ENCODE results near the gene ALDOA. TPM values are rescaled to one million over a fixed set of nuclear protein-coding genes. Genes with fewer than 3 reads are reported as not detected.

ALDOA gene
- total and polyA plus RNA-seq, 2 experiments from 2014 or later, result 397 to 882 TPM

DNA sequence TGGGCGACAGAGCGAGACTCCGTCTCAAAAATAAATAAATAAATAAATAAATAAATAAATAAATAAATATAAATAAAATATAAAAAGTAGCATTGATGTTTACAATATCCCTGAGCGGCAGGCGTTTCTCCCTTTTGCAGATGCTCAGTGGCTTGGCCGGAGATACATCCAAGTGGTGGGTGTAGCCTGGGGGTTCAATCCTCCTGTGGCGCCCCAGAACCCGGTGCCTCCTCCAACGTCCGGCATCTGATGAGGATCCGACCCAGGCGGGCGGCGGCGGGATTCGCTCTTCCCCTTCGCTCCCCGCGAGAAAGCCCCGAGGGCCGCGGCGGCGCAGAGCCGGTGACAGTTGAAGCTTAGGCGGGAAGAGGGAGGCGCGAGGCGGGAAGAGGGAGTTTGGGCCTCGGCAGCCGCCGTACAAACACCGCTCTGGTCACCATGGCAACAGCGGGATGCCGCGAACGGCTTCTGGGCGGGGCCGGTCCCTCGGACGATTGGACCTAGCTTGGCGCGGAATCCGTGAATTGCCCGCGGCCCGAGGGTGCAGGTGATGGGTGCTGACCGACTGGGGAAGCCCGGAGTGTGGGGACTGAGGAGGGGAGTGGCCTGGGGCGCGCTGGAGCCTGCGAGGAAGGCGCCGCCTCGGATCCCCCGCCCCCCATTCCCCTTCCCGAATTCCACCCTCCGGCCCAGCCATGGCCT is 12.7 kb upstream of the ALDOA start:
- H4K20me1 ChIP-seq (ENCODE audit: insufficient read depth, poor library complexity, severe bottlenecking), result no peaks in the 10 kb centered on the region
- TF ChIP-seq EZH2 (IDR thresholded peaks at IDR 0.05; ENCODE audit: borderline replicate concordance), result no peak
- TF ChIP-seq EZH2phosphoT487 (IDR thresholded peaks at IDR 0.05; ENCODE audit: low read depth, severe bottlenecking, unreplicated experiment), result no peak
- TF ChIP-seq, protein P1, sequence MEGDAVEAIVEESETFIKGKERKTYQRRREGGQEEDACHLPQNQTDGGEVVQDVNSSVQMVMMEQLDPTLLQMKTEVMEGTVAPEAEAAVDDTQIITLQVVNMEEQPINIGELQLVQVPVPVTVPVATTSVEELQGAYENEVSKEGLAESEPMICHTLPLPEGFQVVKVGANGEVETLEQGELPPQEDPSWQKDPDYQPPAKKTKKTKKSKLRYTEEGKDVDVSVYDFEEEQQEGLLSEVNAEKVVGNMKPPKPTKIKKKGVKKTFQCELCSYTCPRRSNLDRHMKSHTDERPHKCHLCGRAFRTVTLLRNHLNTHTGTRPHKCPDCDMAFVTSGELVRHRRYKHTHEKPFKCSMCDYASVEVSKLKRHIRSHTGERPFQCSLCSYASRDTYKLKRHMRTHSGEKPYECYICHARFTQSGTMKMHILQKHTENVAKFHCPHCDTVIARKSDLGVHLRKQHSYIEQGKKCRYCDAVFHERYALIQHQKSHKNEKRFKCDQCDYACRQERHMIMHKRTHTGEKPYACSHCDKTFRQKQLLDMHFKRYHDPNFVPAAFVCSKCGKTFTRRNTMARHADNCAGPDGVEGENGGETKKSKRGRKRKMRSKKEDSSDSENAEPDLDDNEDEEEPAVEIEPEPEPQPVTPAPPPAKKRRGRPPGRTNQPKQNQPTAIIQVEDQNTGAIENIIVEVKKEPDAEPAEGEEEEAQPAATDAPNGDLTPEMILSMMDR (IDR thresholded peaks at IDR 0.05; ENCODE audit: poor library complexity), result no peak
- peak; percentile 95 for DNase-seq (ENCODE audit: low spot score)
- H3K4me1 ChIP-seq (ENCODE audit: insufficient read depth), result peaks cover 6% of the 10 kb centered on the region
- H3K4me3 ChIP-seq, result peak overlapping the region; percentile 79
- peak overlapping the region; percentile 87 for H3K4me2 ChIP-seq
- peak overlapping the region; percentile 87 for H2AFZ ChIP-seq
- H3K9me3 ChIP-seq (ENCODE audit: low read depth), result no peaks in the 10 kb centered on the region
- H3K27ac ChIP-seq, result peak overlapping the region; percentile 18
- H3K27me3 ChIP-seq, result no peaks in the 10 kb centered on the region
- WGBS (ENCODE audit: low lambda C conversion rate, missing lambda C conversion rate), result 11% methylated on average over 35 of the region's 58 CpGs
- no peaks in the 10 kb centered on the region for H3K79me2 ChIP-seq
- H3K36me3 ChIP-seq (replicated peaks; ENCODE audit: insufficient read depth, low read depth), result no peaks in the 10 kb centered on the region
- H3K9me2 ChIP-seq (replicated peaks; ENCODE audit: insufficient read depth), result no peaks in the 10 kb centered on the region

DNA sequence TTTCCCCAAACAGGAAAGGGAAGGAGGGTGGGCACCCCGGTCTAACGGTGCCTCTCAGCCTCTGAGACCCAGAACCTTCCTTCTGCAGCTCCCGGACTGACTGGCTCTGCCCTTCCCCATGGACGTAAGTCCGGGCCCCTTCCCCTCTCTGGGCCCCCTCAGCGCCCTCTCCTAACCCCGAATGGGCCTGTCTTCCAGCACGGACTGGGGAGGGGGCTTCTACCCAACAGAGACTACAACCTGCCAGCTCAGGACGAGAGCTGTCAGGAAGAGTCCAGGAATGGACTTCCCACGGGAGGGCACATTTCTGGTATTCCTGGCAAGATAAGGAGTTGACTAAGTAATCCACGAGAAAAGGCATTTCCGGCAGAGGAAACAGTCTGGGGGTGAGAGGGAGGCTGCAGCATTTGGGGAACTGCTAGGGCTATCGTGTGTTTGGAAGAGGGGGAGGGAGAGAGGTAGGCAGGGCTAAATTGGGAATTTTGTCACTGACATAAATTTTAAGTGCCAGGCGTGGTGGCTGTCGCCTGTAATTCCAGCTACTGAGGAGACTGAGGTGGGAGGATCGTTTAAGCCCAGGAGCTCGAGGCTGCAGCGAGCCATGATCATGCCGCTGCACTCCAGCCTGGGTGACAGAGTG is 12.1 kb upstream of the ALDOA start:
- WGBS (ENCODE audit: low lambda C conversion rate, missing lambda C conversion rate), result 13% methylated on average over 17 of the region's 19 CpGs
- Histone ChIP-seq H3K79me2 (no peaks in the 10 kb centered on the region), H3K4me1 (ENCODE audit: insufficient read depth) (peaks cover 6% of the 10 kb centered on the region), H3K27me3 (no peaks in the 10 kb centered on the region), H3K27ac (peak overlapping the region; percentile 18), H2AFZ (peak overlapping the region; percentile 36), H3K36me3 (replicated peaks; ENCODE audit: insufficient read depth, low read depth) (no peaks in the 10 kb centered on the region), H3K9me2 (replicated peaks; ENCODE audit: insufficient read depth) (no peaks in the 10 kb centered on the region), H3K4me3 (peak overlapping the region; percentile 79), H3K9me3 (ENCODE audit: low read depth) (no peaks in the 10 kb centered on the region), H4K20me1 (ENCODE audit: insufficient read depth, poor library complexity, severe bottlenecking) (no peaks in the 10 kb centered on the region), H3K4me2 (peak overlapping the region; percentile 87)
- DNase-seq (ENCODE audit: low spot score), result no peak
- TF ChIP-seq EZH2 (IDR thresholded peaks at IDR 0.05; ENCODE audit: borderline replicate concordance) (no peak), EZH2phosphoT487 (IDR thresholded peaks at IDR 0.05; ENCODE audit: low read depth, severe bottlenecking, unreplicated experiment) (no peak)
- TF ChIP-seq, protein P1 (IDR thresholded peaks at IDR 0.05; ENCODE audit: poor library complexity), result no peak

DNA sequence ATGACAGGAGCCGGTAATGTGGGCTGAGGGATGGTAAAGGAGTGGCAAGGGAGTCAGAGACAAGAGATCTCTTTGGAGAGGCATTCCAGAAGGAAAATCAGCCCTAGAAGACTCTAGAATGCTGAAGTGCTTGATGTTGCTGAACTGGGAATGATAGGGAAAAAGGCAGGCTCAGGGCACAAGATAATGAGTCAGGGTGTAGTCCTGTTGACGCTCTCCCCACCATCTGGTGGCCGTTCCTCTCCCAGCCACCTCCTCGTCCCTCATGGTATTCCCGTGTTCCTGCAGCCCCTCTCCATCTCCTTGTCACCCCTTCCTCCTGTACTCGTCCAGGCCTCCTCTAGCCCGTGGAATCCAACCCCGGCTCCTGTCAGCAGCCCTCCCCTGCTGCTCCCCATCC is 11.1 kb upstream of the ALDOA start:
- Histone ChIP-seq H3K4me3 (no peak overlapping the region), H3K4me2 (peak overlapping the region; percentile 87)

More for the DNA sequence above, 11.1 kb upstream of the ALDOA start:
- H3K27ac ChIP-seq, result no peak overlapping the region
- no peaks in the 10 kb centered on the region for H4K20me1 ChIP-seq (ENCODE audit: insufficient read depth, poor library complexity, severe bottlenecking)
- 73% methylated on average over 8 of the region's 8 CpGs for WGBS (ENCODE audit: low lambda C conversion rate, missing lambda C conversion rate)
- peaks cover 6% of the 10 kb centered on the region for H3K4me1 ChIP-seq (ENCODE audit: insufficient read depth)
- H3K27me3 ChIP-seq, result no peaks in the 10 kb centered on the region
- no peaks in the 10 kb centered on the region for H3K9me2 ChIP-seq (replicated peaks; ENCODE audit: insufficient read depth)
- TF ChIP-seq, protein P1 (IDR thresholded peaks at IDR 0.05; ENCODE audit: poor library complexity), result no peak
- TF ChIP-seq EZH2phosphoT487 (IDR thresholded peaks at IDR 0.05; ENCODE audit: low read depth, severe bottlenecking, unreplicated experiment) (no peak), EZH2 (IDR thresholded peaks at IDR 0.05; ENCODE audit: borderline replicate concordance) (no peak)
- no peaks in the 10 kb centered on the region for H3K9me3 ChIP-seq (ENCODE audit: low read depth)
- no peak for DNase-seq (ENCODE audit: low spot score)
- no peak overlapping the region for H2AFZ ChIP-seq
- no peaks in the 10 kb centered on the region for H3K36me3 ChIP-seq (replicated peaks; ENCODE audit: insufficient read depth, low read depth)
- H3K79me2 ChIP-seq, result no peaks in the 10 kb centered on the region

Data from hepatocyte (in vitro differentiated cells).